ENCODE results near the gene MARK1.

The MARK1 gene

GRCh38 chr1:220696863-220697231 is 168.9 kb downstream of the MARK1 start:
- H3K36me3 ChIP-seq: no peaks in the 10 kb centered on the region
- no peak overlapping the region for H3K27ac ChIP-seq
- H3K4me1 ChIP-seq (ENCODE audit: control insufficient read depth in 1 of 2, insufficient read depth in 1 of 2, low read depth in 1 of 2, low read length in 1 of 2): no peaks in the 10 kb centered on the region
- H3K9me3 ChIP-seq: no peaks in the 10 kb centered on the region
- peaks cover 85% of the 10 kb centered on the region for H3K27me3 ChIP-seq
- TF ChIP-seq, protein P1, sequence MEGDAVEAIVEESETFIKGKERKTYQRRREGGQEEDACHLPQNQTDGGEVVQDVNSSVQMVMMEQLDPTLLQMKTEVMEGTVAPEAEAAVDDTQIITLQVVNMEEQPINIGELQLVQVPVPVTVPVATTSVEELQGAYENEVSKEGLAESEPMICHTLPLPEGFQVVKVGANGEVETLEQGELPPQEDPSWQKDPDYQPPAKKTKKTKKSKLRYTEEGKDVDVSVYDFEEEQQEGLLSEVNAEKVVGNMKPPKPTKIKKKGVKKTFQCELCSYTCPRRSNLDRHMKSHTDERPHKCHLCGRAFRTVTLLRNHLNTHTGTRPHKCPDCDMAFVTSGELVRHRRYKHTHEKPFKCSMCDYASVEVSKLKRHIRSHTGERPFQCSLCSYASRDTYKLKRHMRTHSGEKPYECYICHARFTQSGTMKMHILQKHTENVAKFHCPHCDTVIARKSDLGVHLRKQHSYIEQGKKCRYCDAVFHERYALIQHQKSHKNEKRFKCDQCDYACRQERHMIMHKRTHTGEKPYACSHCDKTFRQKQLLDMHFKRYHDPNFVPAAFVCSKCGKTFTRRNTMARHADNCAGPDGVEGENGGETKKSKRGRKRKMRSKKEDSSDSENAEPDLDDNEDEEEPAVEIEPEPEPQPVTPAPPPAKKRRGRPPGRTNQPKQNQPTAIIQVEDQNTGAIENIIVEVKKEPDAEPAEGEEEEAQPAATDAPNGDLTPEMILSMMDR (IDR thresholded peaks at IDR 0.05): no peak
- no peak overlapping the region for H3K4me3 ChIP-seq (ENCODE audit: low read depth in 1 of 2, low read length in 1 of 2)

DNA sequence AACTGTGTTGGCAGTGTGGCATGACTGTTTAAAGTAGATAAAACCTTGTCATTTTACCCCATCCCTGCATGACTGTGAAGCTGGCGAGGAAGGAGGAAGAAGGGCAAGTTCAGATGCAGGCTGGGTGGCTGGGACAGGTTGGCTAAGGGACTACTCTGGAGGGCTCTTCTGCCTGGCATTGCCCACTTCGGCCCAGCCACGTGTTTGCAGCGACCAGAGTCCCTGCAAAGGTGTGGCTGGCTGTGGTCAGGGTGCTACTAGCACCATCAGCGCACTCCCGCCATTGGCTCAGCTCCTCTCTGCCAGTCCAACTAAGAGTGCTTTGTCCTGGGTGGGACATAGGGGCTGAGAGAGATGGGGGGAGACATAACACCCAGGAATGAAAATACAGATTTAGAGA is 169.4 kb downstream of the MARK1 start:
- Histone ChIP-seq H3K4me1 (ENCODE audit: control insufficient read depth in 1 of 2, insufficient read depth in 1 of 2, low read depth in 1 of 2, low read length in 1 of 2) (peaks cover 0 to 2% of the 10 kb centered on the region in 2 experiments), H3K27me3 (peaks cover 85% of the 10 kb centered on the region), H3K27ac (no peak overlapping the region), H3K4me3 (ENCODE audit: low read depth in 1 of 2, low read length in 1 of 2) (no peak overlapping the region), H3K36me3 (no peaks in the 10 kb centered on the region), H3K9me3 (no peaks in the 10 kb centered on the region)
- TF ChIP-seq, protein P1 (IDR thresholded peaks at IDR 0.05): no peak

DNA sequence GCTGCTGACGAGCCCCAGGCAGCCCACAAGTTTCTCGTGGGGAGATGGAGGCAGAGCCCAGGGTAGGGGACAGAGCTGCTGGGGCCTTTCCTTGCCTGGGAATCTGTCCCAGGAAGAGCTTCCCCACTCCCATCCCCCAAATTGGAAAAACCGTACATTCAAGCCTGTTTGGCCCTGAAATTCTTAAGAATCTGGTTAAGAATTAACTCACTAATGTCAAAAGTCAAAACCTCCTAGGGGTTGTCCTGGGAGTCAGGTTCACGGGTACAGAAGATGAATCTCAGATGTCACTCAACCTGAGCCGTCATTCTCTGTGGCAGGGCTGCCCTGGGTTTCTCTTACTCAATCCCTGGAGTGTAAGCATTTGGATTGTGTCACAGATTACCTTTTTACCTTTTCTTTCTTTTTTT is 170.7 kb downstream of the MARK1 start:
- no peak overlapping the region for H3K4me3 ChIP-seq (ENCODE audit: low read depth in 1 of 2, low read length in 1 of 2)
- TF ChIP-seq, protein P1 (IDR thresholded peaks at IDR 0.05): no peak
- H3K36me3 ChIP-seq: no peaks in the 10 kb centered on the region
- peaks cover 85% of the 10 kb centered on the region for H3K27me3 ChIP-seq
- H3K27ac ChIP-seq: no peak overlapping the region
- no peaks in the 10 kb centered on the region for H3K9me3 ChIP-seq
- peaks cover 0 to 7% of the 10 kb centered on the region in 2 experiments for H3K4me1 ChIP-seq (ENCODE audit: control insufficient read depth in 1 of 2, insufficient read depth in 1 of 2, low read depth in 1 of 2, low read length in 1 of 2)

GRCh38 chr1:220699044-220699443 is 171.1 kb downstream of the MARK1 start:
- peaks cover 0 to 7% of the 10 kb centered on the region in 2 experiments for H3K4me1 ChIP-seq (ENCODE audit: control insufficient read depth in 1 of 2, insufficient read depth in 1 of 2, low read depth in 1 of 2, low read length in 1 of 2)
- TF ChIP-seq, protein P1 (IDR thresholded peaks at IDR 0.05): no peak
- peaks cover 80% of the 10 kb centered on the region for H3K27me3 ChIP-seq
- H3K36me3 ChIP-seq: no peaks in the 10 kb centered on the region
- H3K4me3 ChIP-seq (ENCODE audit: low read depth in 1 of 2, low read length in 1 of 2): no peak overlapping the region
- no peak overlapping the region for H3K27ac ChIP-seq
- no peaks in the 10 kb centered on the region for H3K9me3 ChIP-seq

DNA sequence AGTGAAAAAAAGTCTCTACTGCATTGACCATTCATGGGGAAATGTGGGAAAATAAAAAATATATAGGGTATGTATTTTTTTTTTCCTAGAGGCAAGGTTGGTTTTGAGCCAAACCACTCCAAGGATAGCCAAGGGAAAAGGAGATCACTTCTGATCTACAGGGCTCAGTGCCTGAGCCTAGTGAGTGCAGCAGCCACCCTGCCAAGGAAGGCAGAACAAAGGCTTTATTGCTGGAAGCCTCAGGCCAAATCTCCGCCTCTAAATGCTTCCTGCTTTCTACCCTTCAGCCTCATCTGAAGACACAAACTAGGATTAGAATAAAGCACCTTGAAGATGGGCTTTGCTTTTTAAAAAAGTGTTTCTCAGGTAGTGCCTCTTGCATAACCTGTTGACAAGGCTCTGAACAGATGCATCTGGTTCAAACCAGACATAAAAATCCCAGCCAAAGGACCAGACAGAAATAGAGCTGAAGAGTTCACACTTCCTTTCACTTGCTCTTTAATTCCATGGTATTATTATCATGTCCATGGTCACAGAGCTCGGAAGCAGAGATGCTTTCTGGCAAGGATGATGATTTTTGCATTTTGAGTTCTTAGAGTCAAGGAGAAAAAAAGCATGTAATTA is 172.7 kb downstream of the MARK1 start:
- Histone ChIP-seq H3K36me3 (no peaks in the 10 kb centered on the region), H3K4me1 (ENCODE audit: control insufficient read depth in 1 of 2, insufficient read depth in 1 of 2, low read depth in 1 of 2, low read length in 1 of 2) (peaks cover 0 to 7% of the 10 kb centered on the region in 2 experiments), H3K4me3 (ENCODE audit: low read depth in 1 of 2, low read length in 1 of 2) (no peak overlapping the region), H3K27ac (no peak overlapping the region), H3K9me3 (no peaks in the 10 kb centered on the region), H3K27me3 (peaks cover 67% of the 10 kb centered on the region)
- TF ChIP-seq, protein P1 (IDR thresholded peaks at IDR 0.05): no peak
